WI38 (cell line): Measurements from ENCODE around the gene TUBB3.

Experiments
- H3K4me3 ChIP-seq: 2 replicates; pipeline ENCODE4 v1.5.1; 2011; ENCODE audit warnings: low read depth, mild to moderate bottlenecking, control low read depth, low read length
- CTCF ChIP-seq: IDR thresholded peaks from 2 replicates; pipeline ENCODE4 v1.5.1; 2012; ENCODE audit warnings: low read depth, mild to moderate bottlenecking, control low read depth, low read length

TUBB3 gene

GRCh38 chr16:89908236-89908635 lies 14.9 kb upstream of the TUBB3 start:
- TF ChIP-seq CTCF: no peak
- no peak overlapping the region for H3K4me3 ChIP-seq

GRCh38 chr16:89909777-89910716 lies 13.1 kb upstream of the TUBB3 start:
- TF ChIP-seq CTCF: peak; percentile 81
- no peak overlapping the region for H3K4me3 ChIP-seq

GRCh38 chr16:89910717-89911354 lies 12.3 kb upstream of the TUBB3 start:
- no peak overlapping the region for H3K4me3 ChIP-seq
- TF ChIP-seq CTCF: no peak

- H3K4me3 ChIP-seq: no peak overlapping the region
- TF ChIP-seq CTCF: no peak
These were observed 11.8 kb upstream of the TUBB3 start for GRCh38 chr16:89911375-89911774.

GRCh38 chr16:89912143-89912542 lies 11.0 kb upstream of the TUBB3 start:
- no peak overlapping the region for H3K4me3 ChIP-seq
- TF ChIP-seq CTCF: no peak

- TF ChIP-seq CTCF: no peak
- no peak overlapping the region for H3K4me3 ChIP-seq
These were observed 10.5 kb upstream of the TUBB3 start for GRCh38 chr16:89912627-89913026.
